ENCODE results near the gene MACROD2. TPM values are rescaled to one million over a fixed set of nuclear protein-coding genes. Genes with fewer than 3 reads are reported as not detected.
"Not testable (repeated sequence)": the region's sequence is repeated elsewhere in the genome, so short reads cannot be mapped to it uniquely, and the experiment has no call there.

Gene MACROD2
- total RNA-seq, 4 donors from 2014 or later: 4.6 to 33.0 (median 8.3) TPM

- Histone ChIP-seq H3K4me3 (no peak overlapping the region), H3K27me3 (no peaks in the 10 kb centered on the region), H3K9me3 (no peaks in the 10 kb centered on the region), H3K36me3 (no peaks in the 10 kb centered on the region), H3K4me1 (no peaks in the 10 kb centered on the region), H3K27ac (no peak overlapping the region)
- TF ChIP-seq CTCF (IDR thresholded peaks at IDR 0.05) (no peak), POLR2A (IDR thresholded peaks at IDR 0.05) (no peak), POLR2AphosphoS5 (IDR thresholded peaks at IDR 0.05) (no peak), EP300 (IDR thresholded peaks at IDR 0.05; ENCODE audit: low read depth) (no peak)
- intact Hi-C loops (cut with DNase I; ENCODE audit: low total_unique reads) (no loop called here), in situ Hi-C loops (cut with MboI; ENCODE audit: low pct_ligation_motif_present in 1 of 4, low pct_unique_long_range_greater_than_20kb in 1 of 4, low sequenced_read_pairs in 3 of 4) (no loop called here)
- 96 to 100% methylated on average over 1 of the region's 1 CpG for WGBS, 2 donors (ENCODE audit: low coverage in 1 of 2)
- DNase-seq: no peak
Observed at GRCh38 chr20:14972256-14972655, 976.9 kb downstream of the MACROD2 start.

- intact Hi-C loops (cut with DNase I; ENCODE audit: low total_unique reads): no loop called here
- no peak overlapping the region for H3K4me3 ChIP-seq
- in situ Hi-C loops (cut with MboI; ENCODE audit: low pct_ligation_motif_present in 1 of 4, low pct_unique_long_range_greater_than_20kb in 1 of 4, low sequenced_read_pairs in 3 of 4): no loop called here
- H3K9me3 ChIP-seq: no peaks in the 10 kb centered on the region
- TF ChIP-seq CTCF (IDR thresholded peaks at IDR 0.05) (no peak), POLR2AphosphoS5 (IDR thresholded peaks at IDR 0.05) (no peak), POLR2A (IDR thresholded peaks at IDR 0.05) (no peak), EP300 (IDR thresholded peaks at IDR 0.05; ENCODE audit: low read depth) (no peak)
- H3K27ac ChIP-seq: no peak overlapping the region
- H3K27me3 ChIP-seq: no peaks in the 10 kb centered on the region
- H3K4me1 ChIP-seq: no peaks in the 10 kb centered on the region
- H3K36me3 ChIP-seq: no peaks in the 10 kb centered on the region
- WGBS, 2 donors (ENCODE audit: low coverage in 1 of 2): 61 to 94% methylated on average over 2 of the region's 2 CpGs
- no peak for DNase-seq
Observed at GRCh38 chr20:14972690-14973089, 977.4 kb downstream of the MACROD2 start.

GRCh38 chr20:14979453-14979986 is 984.2 kb downstream of the MACROD2 start:
- Histone ChIP-seq H3K4me3 (no peak overlapping the region), H3K4me1 (peaks cover 0 to 9% (median 3%) of the 10 kb centered on the region in 4 donors), H3K36me3 (no peaks in the 10 kb centered on the region), H3K27ac (no peak overlapping the region), H3K9me3 (peaks cover 0 to 8% of the 10 kb centered on the region in 2 donors), H3K27me3 (no peaks in the 10 kb centered on the region)
- no peak for DNase-seq
- WGBS, 2 donors (ENCODE audit: low coverage in 1 of 2): 40 to 41% methylated on average over 3 of the region's 3 CpGs
- intact Hi-C loops (cut with DNase I; ENCODE audit: low total_unique reads): no loop called here
- in situ Hi-C loops (cut with MboI; ENCODE audit: low pct_ligation_motif_present in 1 of 4, low pct_unique_long_range_greater_than_20kb in 1 of 4, low sequenced_read_pairs in 3 of 4): no loop called here
- TF ChIP-seq POLR2A (IDR thresholded peaks at IDR 0.05): no peak
- TF ChIP-seq EP300 (IDR thresholded peaks at IDR 0.05; ENCODE audit: low read depth): no peak
- TF ChIP-seq CTCF (IDR thresholded peaks at IDR 0.05): no peak
- no peak for TF ChIP-seq POLR2AphosphoS5 (IDR thresholded peaks at IDR 0.05)

- intact Hi-C loops (cut with DNase I; ENCODE audit: low total_unique reads); H3K9me3 ChIP-seq; H3K27me3 ChIP-seq; H3K36me3 ChIP-seq; in situ Hi-C loops (cut with MboI; ENCODE audit: low pct_ligation_motif_present in 1 of 4, low pct_unique_long_range_greater_than_20kb in 1 of 4, low sequenced_read_pairs in 3 of 4); H3K4me3 ChIP-seq; H3K27ac ChIP-seq; DNase-seq: not testable (repeated sequence)
- H3K4me1 ChIP-seq: peaks cover 0 to 21% (median 10%) of the 10 kb centered on the region in 4 donors
- 87% methylated on average over 3 of the region's 3 CpGs; no CpG with 5 or more reads in 1 of the 2 donors for WGBS, 2 donors (ENCODE audit: low coverage in 1 of 2)
Observed at GRCh38 chr20:14981486-14981885, 986.2 kb downstream of the MACROD2 start.

GRCh38 chr20:14982324-14982723 is 987.0 kb downstream of the MACROD2 start:
- H3K36me3 ChIP-seq; intact Hi-C loops (cut with DNase I; ENCODE audit: low total_unique reads); H3K27me3 ChIP-seq; H3K27ac ChIP-seq; H3K9me3 ChIP-seq; H3K4me3 ChIP-seq; in situ Hi-C loops (cut with MboI; ENCODE audit: low pct_ligation_motif_present in 1 of 4, low pct_unique_long_range_greater_than_20kb in 1 of 4, low sequenced_read_pairs in 3 of 4); DNase-seq: not testable (repeated sequence)
- WGBS, 2 donors (ENCODE audit: low coverage in 1 of 2): 80 to 100% methylated on average over 1 of the region's 1 CpG
- H3K4me1 ChIP-seq: peaks cover 0 to 28% (median 14%) of the 10 kb centered on the region in 4 donors
